ENCODE data around the gene PKDREJ. TPM values are rescaled to one million over a fixed set of nuclear protein-coding genes. Genes with fewer than 3 reads are reported as not detected.

Gene PKDREJ
- total RNA-seq, 1 experiment from 2014 or later, result not detected

- H3K27me3 ChIP-seq (ENCODE audit: insufficient read depth, low read length), result no peaks in the 10 kb centered on the region
- H3K4me2 ChIP-seq (ENCODE audit: low read length), result no peak overlapping the region
- no peaks in the 10 kb centered on the region for H3K9me3 ChIP-seq (ENCODE audit: control insufficient read depth in 1 of 2, insufficient read depth in 1 of 2, low read depth in 1 of 2, low read length in 2 of 2)
- no peak overlapping the region for H3K9ac ChIP-seq (ENCODE audit: low read length)
- no peak for ATAC-seq
- no peak for DNase-seq (ENCODE audit: low read depth, low spot score)
- ChIA-PET RAD21 (ENCODE audit: low non-redundant PET in 1 of 2, low total read pairs in 2 of 2, uncharacterized antibody in 2 of 2, unreplicated experiment in 2 of 2) (no interaction called here), POLR2A (no interaction called here), CTCF (no interaction called here)
- H3K36me3 ChIP-seq (ENCODE audit: control insufficient read depth in 1 of 2, insufficient read depth in 2 of 2, low read length in 2 of 2), result peaks cover 15 to 22% of the 10 kb centered on the region in 2 experiments; a peak in 3 of 4 replicates
- H3K4me1 ChIP-seq (ENCODE audit: control insufficient read depth in 1 of 2, insufficient read depth in 2 of 2, low read length in 2 of 2), result peaks cover 12 to 21% of the 10 kb centered on the region in 2 experiments; a peak in 3 of 4 replicates
- H3K9me2 ChIP-seq (ENCODE audit: insufficient read depth), result no peaks in the 10 kb centered on the region
- no peak overlapping the region for H3K27ac ChIP-seq (ENCODE audit: low read depth, low read length)
- H3K4me3 ChIP-seq (replicated peaks in 1 of 2; ENCODE audit: low read depth in 1 of 2, low read length in 2 of 2), result no peak overlapping the region
- BruUV-seq (replicated peaks), result no TSS peak
- intact Hi-C loops (cut with micrococcal nuclease), result loop anchor here (5.0 kb wide), 1 partner anchor 172 kb away; no protein-coding TSS in a partner anchor
- H2AFZ ChIP-seq (ENCODE audit: low read depth, low read length, poor library complexity, severe bottlenecking), result no peak overlapping the region
- H4K20me1 ChIP-seq (ENCODE audit: insufficient read depth), result no peaks in the 10 kb centered on the region
- peaks cover 28% of the 10 kb centered on the region for H3K79me2 ChIP-seq (ENCODE audit: insufficient read depth, low read length)
- no peak for TF ChIP-seq SIN3A (IDR thresholded peaks at IDR 0.05; ENCODE audit: low read depth)
- no peak for TF ChIP-seq ATF3 (IDR thresholded peaks at IDR 0.05)
- no peak for TF ChIP-seq ELF1 (IDR thresholded peaks at IDR 0.05; ENCODE audit: borderline replicate concordance, low read depth)
- TF ChIP-seq JUND (IDR thresholded peaks at IDR 0.05), result no peak
- TF ChIP-seq ZFX (IDR thresholded peaks at IDR 0.05), result no peak
- TF ChIP-seq EZH2phosphoT487 (IDR thresholded peaks at IDR 0.05; ENCODE audit: borderline replicate concordance), result no peak
- TF ChIP-seq EGR1 (IDR thresholded peaks at IDR 0.05; ENCODE audit: low read depth), result no peak
- TF ChIP-seq YY1 (IDR thresholded peaks at IDR 0.05; ENCODE audit: extremely low read depth, insufficient replicate concordance, low read depth, low read length), result no peak
- no peak for TF ChIP-seq ZBTB33 (IDR thresholded peaks at IDR 0.05; ENCODE audit: extremely low read depth, insufficient replicate concordance, low read length)
Observed at GRCh38 chr22:46294784-46295183, 31.6 kb upstream of the PKDREJ start.
